GM12864 (cell line): Measurements from ENCODE around the gene JSRP1.

Source experiments
- DNase-seq: peaks from one replicate; pipeline ENCODE4 v3.0.0-alpha.2; 2011; ENCODE audit warnings: low read depth
- H3K4me3 ChIP-seq: 2 replicates; pipeline ENCODE4 v1.5.1; 2011; ENCODE audit warnings: mild to moderate bottlenecking, low read depth, low read length, control low read depth
- CTCF ChIP-seq: IDR thresholded peaks from 2 replicates; pipeline ENCODE4 v1.5.1; 2011; ENCODE audit warnings: low read depth, mild to moderate bottlenecking, moderate library complexity, low read length, control low read depth, inconsistent platforms; ENCODE audit errors: missing control alignments

Gene JSRP1

GRCh38 chr19:2274185-2274711 is 18.0 kb upstream of the JSRP1 start:
- no peak for DNase-seq
- TF ChIP-seq CTCF = no peak
- H3K4me3 ChIP-seq = peak overlapping the region; percentile 95

- peak; percentile 81 for TF ChIP-seq CTCF
- peak; percentile 68 for DNase-seq
- H3K4me3 ChIP-seq = peak overlapping the region; percentile 95
Measured at GRCh38 chr19:2273356-2274184, 17.4 kb upstream of the JSRP1 start.

DNA sequence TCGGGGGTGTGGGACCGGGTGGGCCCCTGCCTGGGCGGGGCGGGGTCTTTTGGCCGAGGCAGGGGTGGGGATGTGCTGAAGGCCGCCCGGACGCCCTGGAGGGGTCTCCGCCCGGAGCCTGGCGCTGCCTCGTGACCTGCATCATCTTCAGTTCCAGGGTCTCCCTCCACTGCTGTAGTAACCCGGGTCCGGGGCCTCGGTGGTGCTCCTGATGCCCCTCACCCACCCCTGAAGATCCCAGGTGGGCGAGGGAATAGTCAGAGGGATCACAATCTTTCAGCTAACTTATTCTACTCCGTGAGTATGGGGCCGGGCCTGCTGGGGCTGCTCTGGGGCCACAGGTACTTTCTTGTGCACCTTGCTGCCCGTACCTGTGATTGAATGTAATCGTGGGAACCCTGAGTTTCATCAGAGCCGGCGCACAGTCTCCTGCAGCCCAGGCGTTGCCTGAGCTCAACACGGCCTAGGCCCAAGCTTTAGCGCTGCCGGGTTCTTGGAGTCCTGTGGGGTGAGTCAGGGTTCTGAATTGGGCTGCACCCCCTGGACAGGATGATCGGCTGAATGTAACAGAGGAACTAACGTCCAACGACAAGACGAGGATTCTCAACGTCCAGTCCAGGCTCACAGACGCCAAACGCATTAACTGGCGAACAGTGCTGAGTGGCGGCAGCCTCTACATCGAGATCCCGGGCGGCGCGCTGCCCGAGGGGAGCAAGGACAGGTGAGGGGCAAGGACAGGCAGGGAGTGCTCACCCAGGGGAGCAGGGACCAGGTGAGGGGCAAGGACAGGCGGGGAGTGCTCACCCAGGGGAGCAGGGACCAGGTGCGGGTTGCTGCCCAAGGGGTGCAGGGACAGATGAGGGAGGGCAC is 15.3 kb upstream of the JSRP1 start:
- peak overlapping the region; percentile 95 for H3K4me3 ChIP-seq
- no peak for DNase-seq
- TF ChIP-seq CTCF = no peak

- peak overlapping the region; percentile 95 for H3K4me3 ChIP-seq
- DNase-seq = no peak
- no peak for TF ChIP-seq CTCF
Measured at GRCh38 chr19:2270423-2271233, 14.4 kb upstream of the JSRP1 start.

DNA sequence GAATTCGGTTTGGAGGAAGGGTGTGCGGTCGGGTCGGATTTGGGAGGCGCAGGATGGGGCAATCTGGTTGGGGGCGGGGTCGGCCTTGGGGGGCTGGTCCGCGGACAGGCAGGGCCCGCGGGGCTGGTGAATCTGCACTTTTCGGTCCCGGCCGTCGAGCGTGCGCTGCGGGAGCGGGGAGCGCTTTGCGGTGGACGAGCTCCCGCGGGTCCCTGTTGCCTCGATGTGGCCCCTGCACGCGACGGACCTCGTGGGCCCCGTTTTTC is 13.9 kb upstream of the JSRP1 start:
- DNase-seq = no peak
- no peak for TF ChIP-seq CTCF
- H3K4me3 ChIP-seq = peak overlapping the region; percentile 95

GRCh38 chr19:2269244-2270156 is 13.3 kb upstream of the JSRP1 start:
- TF ChIP-seq CTCF = peak; percentile 24
- peak overlapping the region; percentile 95 for H3K4me3 ChIP-seq
- peak; percentile 79 for DNase-seq
